ENCODE measurements around the gene RHBDD1. TPM values are rescaled to one million over a fixed set of nuclear protein-coding genes. Genes with fewer than 3 reads are reported as not detected.

Gene RHBDD1
- total RNA-seq, 3 donors from 2014 or later (not counting 1 experiment from before 2014, with no cell fraction given) = 33.7 to 49.7 (median 47.7) TPM

- H3K27me3 ChIP-seq (ENCODE audit: control insufficient read depth, insufficient read depth, low read length) = no peaks in the 10 kb centered on the region
- TF ChIP-seq CTCF (IDR thresholded peaks at IDR 0.05) = no peak
- no peak overlapping the region for H3K27ac ChIP-seq (ENCODE audit: low read length)
- no peak overlapping the region for H3K4me3 ChIP-seq (ENCODE audit: low read length)
- ATAC-seq (no peak), DNase-seq (no peak)
- H3K4me3 Mint-ChIP-seq = no peak overlapping the region
- H3K4me1 Mint-ChIP-seq = peaks cover 26 to 30% of the 10 kb centered on the region in 2 donors
- peaks cover 19% of the 10 kb centered on the region for H3K36me3 Mint-ChIP-seq
- no peak overlapping the region for H3K27ac Mint-ChIP-seq
- WGBS (ENCODE audit: insufficient coverage) = 96% methylated on average over 6 of the region's 6 CpGs
- peaks cover 12% of the 10 kb centered on the region for H3K4me1 ChIP-seq (ENCODE audit: control insufficient read depth, insufficient read depth, low read length)
- H3K9me3 ChIP-seq (ENCODE audit: control insufficient read depth, insufficient read depth, low read length) = no peaks in the 10 kb centered on the region
- H3K36me3 ChIP-seq (ENCODE audit: control insufficient read depth, insufficient read depth, low read length) = peaks cover 21% of the 10 kb centered on the region
- intact Hi-C loops (cut with micrococcal nuclease) = no loop called here
- H3K27me3 Mint-ChIP-seq (ENCODE audit: low read depth in 2 of 2) = no peaks in the 10 kb centered on the region
- no peaks in the 10 kb centered on the region for H3K9me3 Mint-ChIP-seq
These were observed 29.9 kb downstream of the RHBDD1 start for GRCh38 chr2:226865710-226866109.

GRCh38 chr2:226868331-226869162 lies 32.7 kb downstream of the RHBDD1 start:
- 91% methylated on average over 7 of the region's 7 CpGs for WGBS (ENCODE audit: insufficient coverage)

GRCh38 chr2:226869371-226869770 lies 33.5 kb downstream of the RHBDD1 start:
- TF ChIP-seq CTCF (IDR thresholded peaks at IDR 0.05) = no peak
- Histone ChIP-seq H3K4me3 (ENCODE audit: low read length) (no peak overlapping the region), H3K9me3 (ENCODE audit: control insufficient read depth, insufficient read depth, low read length) (no peaks in the 10 kb centered on the region), H3K27ac (ENCODE audit: low read length) (no peak overlapping the region), H3K4me1 (ENCODE audit: control insufficient read depth, insufficient read depth, low read length) (no peaks in the 10 kb centered on the region), H3K27me3 (ENCODE audit: control insufficient read depth, insufficient read depth, low read length) (no peaks in the 10 kb centered on the region), H3K36me3 (ENCODE audit: control insufficient read depth, insufficient read depth, low read length) (peaks cover 21% of the 10 kb centered on the region)
- WGBS (ENCODE audit: insufficient coverage) = 90% methylated on average over 5 of the region's 5 CpGs
- Mint-ChIP-seq H3K9me3 (no peaks in the 10 kb centered on the region), H3K4me1 (peaks cover 15 to 24% of the 10 kb centered on the region in 2 donors), H3K36me3 (peaks cover 16% of the 10 kb centered on the region), H3K4me3 (no peak overlapping the region), H3K27me3 (ENCODE audit: low read depth in 2 of 2) (no peaks in the 10 kb centered on the region), H3K27ac (no peak overlapping the region)
- no peak for DNase-seq
- intact Hi-C loops (cut with micrococcal nuclease) = no loop called here
- ATAC-seq = no peak

More at GRCh38 chr2:226868331-226869162, 32.7 kb downstream of the RHBDD1 start:
- H3K27me3 ChIP-seq (ENCODE audit: control insufficient read depth, insufficient read depth, low read length) = no peaks in the 10 kb centered on the region
- peaks cover 21% of the 10 kb centered on the region for H3K36me3 ChIP-seq (ENCODE audit: control insufficient read depth, insufficient read depth, low read length)
- Mint-ChIP-seq H3K4me3 (no peak overlapping the region), H3K27ac (no peak overlapping the region), H3K27me3 (ENCODE audit: low read depth in 2 of 2) (no peaks in the 10 kb centered on the region), H3K36me3 (peaks cover 19% of the 10 kb centered on the region), H3K9me3 (no peaks in the 10 kb centered on the region), H3K4me1 (peaks cover 20 to 22% of the 10 kb centered on the region in 2 donors)
- DNase-seq (no peak), ATAC-seq (no peak)
- intact Hi-C loops (cut with micrococcal nuclease) = no loop called here
- H3K4me1 ChIP-seq (ENCODE audit: control insufficient read depth, insufficient read depth, low read length) = peaks cover 2% of the 10 kb centered on the region
- H3K9me3 ChIP-seq (ENCODE audit: control insufficient read depth, insufficient read depth, low read length) = no peaks in the 10 kb centered on the region
- no peak overlapping the region for H3K27ac ChIP-seq (ENCODE audit: low read length)
- no peak overlapping the region for H3K4me3 ChIP-seq (ENCODE audit: low read length)
- TF ChIP-seq CTCF (IDR thresholded peaks at IDR 0.05) = no peak

Data from natural killer cell (primary cell).